Activated B cell treated with CpG ODN at 0.5 μM for 24 hours (primary cell): Measurements from ENCODE around the gene SRL. TPM values are rescaled to one million over a fixed set of nuclear protein-coding genes. Genes with fewer than 3 reads are reported as not detected.

ENCODE experiments used
- ATAC-seq: fragments of 200-7000 bp; cut with Tn5 transposase; one replicate; pipeline ENCODE4 v1.10.0; 2021; ENCODE audit warnings: low read depth, mild to moderate bottlenecking, moderate library complexity
- CTCF ChIA-PET: fragments of 350-600 bp; sonication (Branson Sonifier 250); formaldehyde crosslinking; loops from one replicate; lab custom pipeline; 2021; ENCODE audit warnings: antibody characterized with exemption; lab: Charles Lee
- POLR2A ChIA-PET: fragments of 350-600 bp; sonication (Branson Sonifier 250); formaldehyde crosslinking; loops from one replicate; lab custom pipeline; 2021; ENCODE audit warnings: antibody characterized with exemption; lab: Charles Lee
- DNase-seq: peaks from one replicate; pipeline ENCODE4 v3.0.0; 2022
- H3K27ac Mint-ChIP-seq: one replicate; pipeline ENCODE4 v1.8.0; 2020; ENCODE audit warnings: mixed read lengths
- H3K27me3 Mint-ChIP-seq: one replicate; pipeline ENCODE4 v1.8.0; 2021; ENCODE audit warnings: mixed read lengths
- H3K36me3 Mint-ChIP-seq: one replicate; pipeline ENCODE4 v1.8.0; 2021; ENCODE audit warnings: low read depth, mixed read lengths
- H3K4me1 Mint-ChIP-seq: one replicate; pipeline ENCODE4 v1.8.0; 2021; ENCODE audit warnings: mixed read lengths
- H3K4me3 Mint-ChIP-seq: one replicate; pipeline ENCODE4 v1.8.0; 2020; ENCODE audit warnings: mild to moderate bottlenecking, mixed read lengths
- H3K9me3 Mint-ChIP-seq: one replicate; pipeline ENCODE4 v1.8.0; 2020; ENCODE audit warnings: mixed read lengths
- intact Hi-C: fragments of 100-400 bp; cut with micrococcal nuclease; formaldehyde crosslinking; loops from one replicate; pipeline ENCODE4 v1.15.1; 2024
- total RNA-seq: library from RNA; stranded (reverse); gene quantifications from 2 replicates; pipeline ENCODE4 v1.2.3, GENCODE V29; 2022
- TF ChIP-seq, protein P1 (sequence below): fragments of 200-600 bp; IDR thresholded peaks from one replicate; pipeline ENCODE4 v1.8.0; 2022; ENCODE audit warnings: antibody characterized with exemption, mild to moderate bottlenecking

Gene SRL
- total RNA-seq, 1 donor from 2014 or later: not detected

- Mint-ChIP-seq H3K9me3 (no peaks in the 10 kb centered on the region), H3K4me3 (no peak overlapping the region), H3K4me1 (no peaks in the 10 kb centered on the region), H3K27ac (no peak overlapping the region), H3K27me3 (peaks cover 4% of the 10 kb centered on the region), H3K36me3 (no peaks in the 10 kb centered on the region)
- DNase-seq: no peak
- ChIA-PET CTCF (no interaction called here), POLR2A (no interaction called here)
- TF ChIP-seq, protein P1, sequence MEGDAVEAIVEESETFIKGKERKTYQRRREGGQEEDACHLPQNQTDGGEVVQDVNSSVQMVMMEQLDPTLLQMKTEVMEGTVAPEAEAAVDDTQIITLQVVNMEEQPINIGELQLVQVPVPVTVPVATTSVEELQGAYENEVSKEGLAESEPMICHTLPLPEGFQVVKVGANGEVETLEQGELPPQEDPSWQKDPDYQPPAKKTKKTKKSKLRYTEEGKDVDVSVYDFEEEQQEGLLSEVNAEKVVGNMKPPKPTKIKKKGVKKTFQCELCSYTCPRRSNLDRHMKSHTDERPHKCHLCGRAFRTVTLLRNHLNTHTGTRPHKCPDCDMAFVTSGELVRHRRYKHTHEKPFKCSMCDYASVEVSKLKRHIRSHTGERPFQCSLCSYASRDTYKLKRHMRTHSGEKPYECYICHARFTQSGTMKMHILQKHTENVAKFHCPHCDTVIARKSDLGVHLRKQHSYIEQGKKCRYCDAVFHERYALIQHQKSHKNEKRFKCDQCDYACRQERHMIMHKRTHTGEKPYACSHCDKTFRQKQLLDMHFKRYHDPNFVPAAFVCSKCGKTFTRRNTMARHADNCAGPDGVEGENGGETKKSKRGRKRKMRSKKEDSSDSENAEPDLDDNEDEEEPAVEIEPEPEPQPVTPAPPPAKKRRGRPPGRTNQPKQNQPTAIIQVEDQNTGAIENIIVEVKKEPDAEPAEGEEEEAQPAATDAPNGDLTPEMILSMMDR: no peak
- no peak for ATAC-seq
- intact Hi-C loops: no loop called here
Measured at GRCh38 chr16:4207229-4207628, 34.7 kb downstream of the SRL start.

DNA sequence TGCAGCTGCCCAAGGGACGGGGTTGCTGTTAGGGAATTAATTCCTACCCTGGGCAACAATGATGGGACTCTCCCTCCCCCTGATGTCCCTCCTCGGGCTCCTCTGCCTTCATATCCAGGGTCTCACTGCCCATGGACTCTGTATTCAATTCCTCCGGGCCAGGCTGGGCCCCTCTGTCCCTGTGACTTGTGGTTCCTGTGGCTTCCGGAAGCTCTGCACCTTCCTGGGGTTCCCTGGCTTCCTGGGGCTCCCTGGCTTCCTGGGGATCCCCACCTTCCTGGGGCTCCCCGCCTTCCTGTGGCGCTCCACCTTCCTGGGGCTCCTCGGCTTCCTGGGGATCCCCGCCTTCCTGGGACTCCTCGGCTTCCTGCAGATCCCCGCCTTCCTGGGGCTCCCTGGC, 35.2 kb downstream of the SRL start:
- intact Hi-C loops: no loop called here
- ATAC-seq (no peak), DNase-seq (no peak)
- peaks cover 4% of the 10 kb centered on the region for H3K27me3 Mint-ChIP-seq
- no peaks in the 10 kb centered on the region for H3K4me1 Mint-ChIP-seq
- ChIA-PET POLR2A (no interaction called here), CTCF (no interaction called here)
- H3K36me3 Mint-ChIP-seq: no peaks in the 10 kb centered on the region
- no peak overlapping the region for H3K27ac Mint-ChIP-seq
- TF ChIP-seq, protein P1: no peak
- no peaks in the 10 kb centered on the region for H3K9me3 Mint-ChIP-seq
- H3K4me3 Mint-ChIP-seq: no peak overlapping the region

DNA sequence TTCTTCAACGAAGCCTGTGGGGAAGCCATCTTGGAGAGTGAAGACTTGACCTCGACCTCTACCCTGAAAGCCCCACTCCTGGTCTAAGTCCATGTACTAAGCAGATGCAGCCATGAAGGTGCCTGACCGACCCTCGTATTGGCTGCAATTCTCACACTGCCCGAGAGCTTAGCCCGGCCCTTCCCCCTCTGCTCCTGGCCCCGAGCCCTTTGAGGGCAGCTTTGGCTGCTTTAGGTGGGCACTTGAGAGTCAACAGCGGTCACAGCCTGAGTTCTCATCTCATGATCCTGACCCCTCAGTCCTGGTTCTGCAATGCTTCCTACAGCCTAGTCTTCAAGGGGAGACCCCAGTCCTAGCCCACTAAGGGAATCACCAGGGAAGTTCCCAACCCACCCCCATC, 35.9 kb downstream of the SRL start:
- CTCF ChIA-PET: no interaction called here

GRCh38 chr16:4204521-4204920, 37.4 kb downstream of the SRL start:
- peaks cover 12% of the 10 kb centered on the region for H3K27me3 Mint-ChIP-seq
- no peak for DNase-seq
- no peak for ATAC-seq
- ChIA-PET CTCF (no interaction called here), POLR2A (no interaction called here)
- H3K4me3 Mint-ChIP-seq: no peak overlapping the region
- H3K9me3 Mint-ChIP-seq: no peaks in the 10 kb centered on the region
- no peaks in the 10 kb centered on the region for H3K36me3 Mint-ChIP-seq
- no peak overlapping the region for H3K27ac Mint-ChIP-seq
- TF ChIP-seq, protein P1: no peak
- intact Hi-C loops: no loop called here
- H3K4me1 Mint-ChIP-seq: no peaks in the 10 kb centered on the region

More for the DNA sequence above, 35.9 kb downstream of the SRL start:
- TF ChIP-seq, protein P1: no peak
- POLR2A ChIA-PET: interaction anchor here (0.6 kb wide), 1 partner anchor 51 kb away, joined by 3 read pairs; no protein-coding TSS in a partner anchor
- Mint-ChIP-seq H3K27me3 (peaks cover 4% of the 10 kb centered on the region), H3K27ac (no peak overlapping the region), H3K36me3 (no peaks in the 10 kb centered on the region), H3K4me3 (no peak overlapping the region), H3K9me3 (no peaks in the 10 kb centered on the region), H3K4me1 (no peaks in the 10 kb centered on the region)
- no peak for DNase-seq
- intact Hi-C loops: no loop called here
- ATAC-seq: no peak

DNA sequence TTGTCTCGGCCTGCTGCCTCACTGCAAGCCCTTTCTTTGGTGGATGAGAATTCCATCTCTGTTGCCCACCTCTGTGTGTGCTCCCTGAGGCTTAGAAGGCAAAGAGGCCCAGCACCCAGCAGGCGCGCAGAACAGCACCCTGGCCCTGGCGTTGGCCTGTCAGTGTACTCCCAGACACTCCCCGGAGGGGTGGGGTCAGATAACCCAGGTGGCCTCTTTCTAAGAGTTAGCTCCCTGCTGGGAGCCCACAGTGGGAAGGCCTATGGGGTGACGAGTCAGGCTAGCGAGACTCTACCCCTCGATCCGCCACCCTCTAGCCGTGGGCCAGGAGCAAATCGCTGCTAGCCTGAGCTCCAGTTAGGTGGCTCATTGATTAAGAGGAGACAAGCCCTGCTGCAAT, 38.1 kb downstream of the SRL start:
- intact Hi-C loops: no loop called here
- no peaks in the 10 kb centered on the region for H3K36me3 Mint-ChIP-seq
- H3K4me1 Mint-ChIP-seq: no peaks in the 10 kb centered on the region
- peaks cover 12% of the 10 kb centered on the region for H3K27me3 Mint-ChIP-seq
- H3K27ac Mint-ChIP-seq: no peak overlapping the region
- ChIA-PET POLR2A (no interaction called here), CTCF (no interaction called here)
- ATAC-seq: no peak
- no peak for DNase-seq
- TF ChIP-seq, protein P1: no peak
- no peak overlapping the region for H3K4me3 Mint-ChIP-seq
- H3K9me3 Mint-ChIP-seq: no peaks in the 10 kb centered on the region
